ENCODE results near the gene CTNNA2.

CTNNA2 gene

GRCh38 chr2:79936715-79937114 is 423.9 kb downstream of the CTNNA2 start:
- DNase-seq = no peak

- no peak for DNase-seq
Observed at GRCh38 chr2:79938648-79939047, 425.8 kb downstream of the CTNNA2 start.

- no peak for DNase-seq
Observed at GRCh38 chr2:79940364-79940763, 427.5 kb downstream of the CTNNA2 start.

- DNase-seq = no peak
Observed at GRCh38 chr2:79941179-79941578, 428.3 kb downstream of the CTNNA2 start.

GRCh38 chr2:79944205-79944604 is 431.4 kb downstream of the CTNNA2 start:
- DNase-seq = no peak

GRCh38 chr2:79945653-79946445 is 433.0 kb downstream of the CTNNA2 start:
- no peak for DNase-seq

- no peak for DNase-seq
Observed at GRCh38 chr2:79947751-79948150, 434.9 kb downstream of the CTNNA2 start.

GRCh38 chr2:79950526-79950925 is 437.7 kb downstream of the CTNNA2 start:
- no peak for DNase-seq

GRCh38 chr2:79952616-79953015 is 439.8 kb downstream of the CTNNA2 start:
- no peak for DNase-seq

- no peak for DNase-seq
Observed at GRCh38 chr2:79960035-79960434, 447.2 kb downstream of the CTNNA2 start.

GRCh38 chr2:79960519-79960918 is 447.7 kb downstream of the CTNNA2 start:
- DNase-seq = no peak

GRCh38 chr2:79964966-79965365 is 452.1 kb downstream of the CTNNA2 start:
- DNase-seq = no peak

- no peak for DNase-seq
Observed at GRCh38 chr2:79966369-79966768, 453.5 kb downstream of the CTNNA2 start.

- DNase-seq = no peak
Observed at GRCh38 chr2:79966882-79967281, 454.0 kb downstream of the CTNNA2 start.

- no peak for DNase-seq
Observed at GRCh38 chr2:79971807-79972206, 459.0 kb downstream of the CTNNA2 start.

GRCh38 chr2:79972661-79973060 is 459.8 kb downstream of the CTNNA2 start:
- DNase-seq = no peak

GRCh38 chr2:79975791-79976565 is 463.1 kb downstream of the CTNNA2 start:
- DNase-seq = no peak

- DNase-seq = no peak
Observed at GRCh38 chr2:79977792-79978191, 464.9 kb downstream of the CTNNA2 start.

- no peak for DNase-seq
Observed at GRCh38 chr2:79980116-79980515, 467.3 kb downstream of the CTNNA2 start.

GRCh38 chr2:79980816-79981215 is 468.0 kb downstream of the CTNNA2 start:
- no peak for DNase-seq

- DNase-seq = no peak
Observed at GRCh38 chr2:79981316-79981715, 468.5 kb downstream of the CTNNA2 start.

- no peak for DNase-seq
Observed at GRCh38 chr2:79982445-79982844, 469.6 kb downstream of the CTNNA2 start.

GRCh38 chr2:79984476-79984875 is 471.6 kb downstream of the CTNNA2 start:
- DNase-seq = no peak

GRCh38 chr2:79985145-79985544 is 472.3 kb downstream of the CTNNA2 start:
- DNase-seq = no peak
